Esophagus squamous epithelium (tissue), 5 donors: ENCODE results near the gene NR1H3. TPM values are rescaled to one million over a fixed set of nuclear protein-coding genes. Genes with fewer than 3 reads are reported as not detected.

Experiments
- DNase-seq: peaks from one replicate; lab custom pipeline; 2025; lab: John Stamatoyannopoulos, UW
- H3K27ac ChIP-seq, 4 donors: fragments of 200-600 bp; sonication (generic); one replicate each; pipeline ENCODE4 v1.5.1; 2016 to 2019; ENCODE audit warnings: mild to moderate bottlenecking in 1 of 4
- H3K27me3 ChIP-seq, 4 donors: fragments of 200-600 bp; sonication (generic); 1 replicate in 3 of 4; 2 replicates in 1 of 4; pipeline versions ENCODE4 v1.5.1 to v1.6.0; 2017 to 2021; ENCODE audit warnings: antibody characterized with exemption in 1 of 4
- H3K36me3 ChIP-seq, 3 donors: fragments of 200-600 bp; sonication (generic); one replicate each; pipeline ENCODE4 v1.5.1; 2016 to 2019
- H3K4me1 ChIP-seq, 3 donors: fragments of 200-600 bp; sonication (generic); one replicate each; pipeline ENCODE4 v1.5.1; 2017 to 2019
- H3K4me3 ChIP-seq, 4 donors: fragments of 200-600 bp; sonication (generic); 1 replicate in 3 of 4; 2 replicates in 1 of 4; pipeline ENCODE4 v1.5.1; 2016 to 2019; ENCODE audit warnings: mild to moderate bottlenecking in 2 of 4, moderate library complexity in 1 of 4
- H3K9me3 ChIP-seq, 3 donors: fragments of 200-600 bp; sonication (generic); one replicate each; pipeline ENCODE4 v1.5.1; 2016 to 2019
- POLR2A ChIP-seq, 4 donors: fragments of 450-650 bp; IDR thresholded peaks; one replicate each; pipeline ENCODE4 v1.6.1; 2017; ENCODE audit warnings: antibody characterized with exemption in 4 of 4, mild to moderate bottlenecking in 4 of 4, moderate library complexity in 3 of 4
- WGBS, 2 donors: methylation state at CpG; one replicate each; pipeline ENCODE4 v1.1.5; 2018; 5-methylcytosine and 5-hydroxymethylcytosine counted together
- intact Hi-C: fragments of 100-400 bp; cut with DNase I; formaldehyde crosslinking; loops from one replicate; pipeline ENCODE4 v1.15.0; 2022
- total RNA-seq, 4 donors: library from RNA; depleted of rRNA; stranded (reverse); fragments of >200 nt; gene quantifications; one replicate each; pipeline ENCODE4 v1.1.0, GENCODE V29; 2016
- TF ChIP-seq, protein P1 (sequence below), 6 experiments: fragments of 450-650 bp in 4 of 6; fragments of 200-600 bp in 2 of 6; sonication (generic) in 2 of 6; IDR thresholded peaks; one replicate each; pipeline ENCODE4 v1.5.1; 2016 to 2019; ENCODE audit warnings: antibody characterized with exemption in 6 of 6, mild to moderate bottlenecking in 4 of 6, moderate library complexity in 4 of 6
- donor health status: DM: yes; HTN: yes; CAD: no.

Gene NR1H3
- total RNA-seq, 4 donors from 2014 or later = 2.4 to 24.8 (median 12.5) TPM

DNA sequence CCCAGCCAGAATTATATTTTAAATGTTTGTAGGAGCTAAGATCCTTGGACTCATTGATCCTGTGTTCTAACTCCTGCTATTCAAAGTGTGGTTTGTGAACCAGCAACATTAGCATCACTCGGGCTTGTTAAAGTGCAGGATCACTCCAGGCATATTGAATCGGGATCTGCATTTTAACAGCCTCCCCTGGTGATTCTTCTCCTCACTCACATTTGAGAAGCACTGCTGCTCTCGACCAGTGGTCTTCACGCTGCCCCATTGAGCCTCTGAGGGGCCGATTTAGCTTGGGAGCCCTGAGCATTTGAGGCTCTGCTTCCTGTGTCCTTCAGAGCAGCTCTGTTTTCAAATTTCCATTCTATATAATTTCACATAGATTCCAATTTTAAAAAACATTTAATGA lies 23.1 kb downstream of the NR1H3 start:
- 80 to 85% methylated on average over 4 to 5 of the region's 5 CpGs for WGBS, 2 donors
- H3K4me3 ChIP-seq = no peak overlapping the region
- H3K36me3 ChIP-seq = peaks cover 54 to 100% (median 72%) of the 10 kb centered on the region in 3 donors
- no peak for DNase-seq
- no peaks in the 10 kb centered on the region for H3K27me3 ChIP-seq
- intact Hi-C loops = no loop called here
- H3K9me3 ChIP-seq = no peaks in the 10 kb centered on the region
- no peaks in the 10 kb centered on the region for H3K4me1 ChIP-seq
- no peak overlapping the region for H3K27ac ChIP-seq
- no peak for TF ChIP-seq POLR2A (IDR thresholded peaks at IDR 0.05)
- TF ChIP-seq, protein P1, sequence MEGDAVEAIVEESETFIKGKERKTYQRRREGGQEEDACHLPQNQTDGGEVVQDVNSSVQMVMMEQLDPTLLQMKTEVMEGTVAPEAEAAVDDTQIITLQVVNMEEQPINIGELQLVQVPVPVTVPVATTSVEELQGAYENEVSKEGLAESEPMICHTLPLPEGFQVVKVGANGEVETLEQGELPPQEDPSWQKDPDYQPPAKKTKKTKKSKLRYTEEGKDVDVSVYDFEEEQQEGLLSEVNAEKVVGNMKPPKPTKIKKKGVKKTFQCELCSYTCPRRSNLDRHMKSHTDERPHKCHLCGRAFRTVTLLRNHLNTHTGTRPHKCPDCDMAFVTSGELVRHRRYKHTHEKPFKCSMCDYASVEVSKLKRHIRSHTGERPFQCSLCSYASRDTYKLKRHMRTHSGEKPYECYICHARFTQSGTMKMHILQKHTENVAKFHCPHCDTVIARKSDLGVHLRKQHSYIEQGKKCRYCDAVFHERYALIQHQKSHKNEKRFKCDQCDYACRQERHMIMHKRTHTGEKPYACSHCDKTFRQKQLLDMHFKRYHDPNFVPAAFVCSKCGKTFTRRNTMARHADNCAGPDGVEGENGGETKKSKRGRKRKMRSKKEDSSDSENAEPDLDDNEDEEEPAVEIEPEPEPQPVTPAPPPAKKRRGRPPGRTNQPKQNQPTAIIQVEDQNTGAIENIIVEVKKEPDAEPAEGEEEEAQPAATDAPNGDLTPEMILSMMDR (IDR thresholded peaks at IDR 0.05) = no peak

DNA sequence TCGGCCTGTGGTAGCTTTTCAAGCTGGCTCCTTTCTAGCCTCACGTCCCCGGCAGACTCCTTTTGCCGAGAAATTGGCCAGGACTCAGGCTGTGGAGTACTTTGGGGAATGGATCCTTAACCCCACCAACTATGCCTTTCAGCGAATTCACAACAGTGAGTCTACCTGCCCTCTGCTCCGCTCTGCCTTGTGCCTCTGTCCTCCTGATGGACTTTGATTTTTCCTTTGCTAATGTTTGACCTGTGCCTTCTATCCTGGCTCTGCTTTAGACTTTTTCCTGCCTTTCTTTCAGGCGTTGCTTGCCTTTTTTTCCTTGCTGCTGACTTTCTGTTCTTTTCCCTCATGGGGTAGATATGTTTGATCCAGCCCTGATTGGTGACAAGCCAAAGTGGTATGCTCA lies 24.7 kb downstream of the NR1H3 start:
- Histone ChIP-seq H3K4me3 (no peak overlapping the region), H3K27ac (no peak overlapping the region), H3K9me3 (no peaks in the 10 kb centered on the region), H3K4me1 (no peaks in the 10 kb centered on the region), H3K36me3 (peaks cover 55 to 100% (median 71%) of the 10 kb centered on the region in 3 donors), H3K27me3 (no peaks in the 10 kb centered on the region)
- intact Hi-C loops = no loop called here
- no peak for DNase-seq
- WGBS, 2 donors = 94 to 97% methylated on average over 7 of the region's 7 CpGs
- TF ChIP-seq, protein P1 (IDR thresholded peaks at IDR 0.05) = no peak
- no peak for TF ChIP-seq POLR2A (IDR thresholded peaks at IDR 0.05)

DNA sequence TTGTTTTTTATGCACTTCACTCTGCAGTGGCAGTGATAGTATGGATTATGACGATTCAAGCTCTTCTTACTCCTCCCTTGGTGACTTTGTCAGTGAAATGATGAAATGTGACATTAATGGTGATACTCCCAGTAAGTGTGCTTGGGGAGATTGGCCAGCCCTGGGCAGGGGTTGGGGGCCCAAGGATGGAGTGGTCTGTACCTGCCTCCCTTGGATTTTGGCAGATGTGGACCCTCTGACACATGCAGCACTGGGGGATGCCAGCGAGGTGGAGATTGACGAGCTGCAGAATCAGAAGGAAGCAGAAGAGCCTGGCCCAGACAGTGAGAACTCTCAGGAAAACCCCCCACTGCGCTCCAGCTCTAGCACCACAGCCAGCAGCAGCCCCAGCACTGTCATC lies 26.4 kb downstream of the NR1H3 start:
- DNase-seq = no peak
- Histone ChIP-seq H3K27ac (no peak overlapping the region), H3K36me3 (peaks cover 57 to 100% (median 75%) of the 10 kb centered on the region in 3 donors), H3K4me1 (no peaks in the 10 kb centered on the region), H3K4me3 (no peak overlapping the region), H3K9me3 (no peaks in the 10 kb centered on the region), H3K27me3 (no peaks in the 10 kb centered on the region)
- TF ChIP-seq, protein P1 (IDR thresholded peaks at IDR 0.05) = no peak
- TF ChIP-seq POLR2A (IDR thresholded peaks at IDR 0.05) = no peak
- intact Hi-C loops = no loop called here
- 92 to 96% methylated on average over 2 to 4 of the region's 4 CpGs for WGBS, 2 donors

DNA sequence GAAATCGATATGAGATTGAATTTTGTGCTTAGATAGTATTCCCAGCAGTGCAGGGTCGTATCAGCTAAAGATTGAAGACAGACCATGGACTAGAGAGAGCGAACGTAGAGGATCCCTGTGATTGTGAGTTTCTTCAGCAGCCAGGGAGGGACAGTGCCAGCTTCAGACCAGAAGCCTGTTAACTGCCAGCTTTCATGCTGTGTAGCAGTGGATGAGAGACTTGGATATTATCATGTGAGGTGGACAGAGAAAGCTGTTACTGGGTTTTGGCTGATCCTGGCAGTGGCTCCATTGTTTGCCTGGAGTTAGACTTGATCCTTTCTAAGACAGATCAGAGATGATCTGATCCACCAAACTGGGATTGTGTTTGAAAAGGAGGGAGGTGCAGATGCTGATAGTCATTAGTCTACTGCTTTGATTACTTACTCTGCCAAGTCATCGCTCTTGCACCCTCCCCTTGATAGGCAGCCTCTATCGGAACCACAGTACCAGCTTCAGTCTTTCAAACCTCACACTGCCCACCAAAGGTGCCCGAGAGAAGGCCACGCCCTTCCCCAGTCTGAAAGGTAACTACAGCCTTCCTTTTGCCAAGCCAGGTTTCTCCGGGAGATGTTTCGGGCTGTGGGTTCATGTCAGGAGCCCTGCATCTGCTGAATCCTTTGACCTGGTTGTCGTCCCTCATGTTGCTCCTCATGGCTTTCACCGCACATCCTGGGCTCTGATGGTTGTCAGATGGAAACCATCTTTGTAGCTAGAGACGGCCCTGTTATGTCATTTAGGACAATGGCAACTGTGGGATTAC lies 28.4 kb downstream of the NR1H3 start:
- Histone ChIP-seq H3K36me3 (peaks cover 71 to 100% (median 82%) of the 10 kb centered on the region in 3 donors), H3K27ac (no peak overlapping the region), H3K27me3 (no peaks in the 10 kb centered on the region), H3K4me1 (no peaks in the 10 kb centered on the region), H3K4me3 (no peak overlapping the region), H3K9me3 (no peaks in the 10 kb centered on the region)
- TF ChIP-seq, protein P1 (IDR thresholded peaks at IDR 0.05) = no peak
- TF ChIP-seq POLR2A (IDR thresholded peaks at IDR 0.05) = no peak
- intact Hi-C loops = no loop called here
- 90 to 91% methylated on average over 11 to 13 of the region's 13 CpGs for WGBS, 2 donors
- no peak for DNase-seq

DNA sequence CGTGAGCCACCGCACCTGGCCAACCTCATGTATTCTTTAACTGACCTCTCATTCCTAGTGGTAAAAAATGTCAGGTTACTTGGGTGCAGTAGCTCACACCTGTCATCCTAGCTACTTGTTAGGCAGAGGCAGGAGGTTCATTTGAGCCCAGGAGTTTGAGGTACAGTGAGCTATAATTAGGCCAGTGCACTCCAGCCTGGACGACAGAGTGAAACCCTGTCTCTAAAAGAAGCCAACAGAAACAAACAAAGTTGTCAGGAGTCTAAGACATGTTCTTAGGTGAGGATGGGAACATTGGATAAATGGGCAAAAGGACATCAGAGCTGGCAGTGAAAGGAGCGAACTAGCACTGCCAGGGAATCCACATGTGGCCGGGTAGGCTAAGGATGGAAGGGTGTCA lies 30.3 kb downstream of the NR1H3 start:
- Histone ChIP-seq H3K4me3 (no peak overlapping the region), H3K27ac (no peak overlapping the region), H3K4me1 (no peaks in the 10 kb centered on the region), H3K36me3 (peaks cover 65 to 100% (median 77%) of the 10 kb centered on the region in 3 donors), H3K27me3 (no peaks in the 10 kb centered on the region), H3K9me3 (no peaks in the 10 kb centered on the region)
- 87% methylated on average over 3 to 4 of the region's 5 CpGs for WGBS, 2 donors
- TF ChIP-seq, protein P1 (IDR thresholded peaks at IDR 0.05) = no peak
- TF ChIP-seq POLR2A (IDR thresholded peaks at IDR 0.05) = no peak
- intact Hi-C loops = no loop called here
- DNase-seq = no peak
